ENCODE data around the gene HOXB5. TPM values are rescaled to one million over a fixed set of nuclear protein-coding genes. Genes with fewer than 3 reads are reported as not detected.

The HOXB5 gene
- total RNA-seq, 1 donor from 2014 or later: 0.59 TPM

- H3K27ac Mint-ChIP-seq (ENCODE audit: unreplicated experiment): no peak overlapping the region
- H3K27me3 Mint-ChIP-seq (ENCODE audit: unreplicated experiment): peaks cover 54% of the 10 kb centered on the region
- H3K4me3 Mint-ChIP-seq (ENCODE audit: unreplicated experiment): no peak overlapping the region
- no peak for TF ChIP-seq CTCF (IDR thresholded peaks at IDR 0.05; ENCODE audit: unreplicated experiment)
- peaks cover 40% of the 10 kb centered on the region for H3K4me1 Mint-ChIP-seq (ENCODE audit: unreplicated experiment)
- H3K36me3 Mint-ChIP-seq (ENCODE audit: low read depth, unreplicated experiment): no peaks in the 10 kb centered on the region
- no peak for DNase-seq (ENCODE audit: low spot score)
- H3K9me3 Mint-ChIP-seq (ENCODE audit: unreplicated experiment): no peaks in the 10 kb centered on the region
These were observed 11.9 kb upstream of the HOXB5 start for GRCh38 chr17:48605409-48605919.

- no peak within 1 kb of the TSS for H3K27ac Mint-ChIP-seq (ENCODE audit: unreplicated experiment)
These were observed 11.3 kb upstream of the HOXB5 start, which contains the start of gene HOXB6 for GRCh38 chr17:48604770-48605329. Gene HOXB6, minus strand, starts transcription at chr17:48604986. Its CDS starts 6,836 bp downstream, at chr17:48598150.

GRCh38 chr17:48603959-48604769, 10.6 kb upstream of the HOXB5 start:
- H3K4me1 Mint-ChIP-seq (ENCODE audit: unreplicated experiment): peaks cover 43% of the 10 kb centered on the region
- H3K36me3 Mint-ChIP-seq (ENCODE audit: low read depth, unreplicated experiment): no peaks in the 10 kb centered on the region
- H3K27ac Mint-ChIP-seq (ENCODE audit: unreplicated experiment): no peak overlapping the region
- no peak overlapping the region for H3K4me3 Mint-ChIP-seq (ENCODE audit: unreplicated experiment)
- no peak for TF ChIP-seq CTCF (IDR thresholded peaks at IDR 0.05; ENCODE audit: unreplicated experiment)
- H3K9me3 Mint-ChIP-seq (ENCODE audit: unreplicated experiment): no peaks in the 10 kb centered on the region
- DNase-seq (ENCODE audit: low spot score): no peak
- H3K27me3 Mint-ChIP-seq (ENCODE audit: unreplicated experiment): peaks cover 63% of the 10 kb centered on the region

More at GRCh38 chr17:48604770-48605329, 11.3 kb upstream of the HOXB5 start, which contains the start of gene HOXB6:
- no peak for DNase-seq (ENCODE audit: low spot score)
- no peak within 1 kb of the TSS for H3K4me3 Mint-ChIP-seq (ENCODE audit: unreplicated experiment)
- H3K9me3 Mint-ChIP-seq (ENCODE audit: unreplicated experiment): no peaks in the 10 kb centered on the region
- peaks cover 59% of the 10 kb centered on the region for H3K27me3 Mint-ChIP-seq (ENCODE audit: unreplicated experiment)
- peaks cover 42% of the 10 kb centered on the region for H3K4me1 Mint-ChIP-seq (ENCODE audit: unreplicated experiment)
- TF ChIP-seq CTCF (IDR thresholded peaks at IDR 0.05; ENCODE audit: unreplicated experiment): no peak
- H3K36me3 Mint-ChIP-seq (ENCODE audit: low read depth, unreplicated experiment): no peaks in the 10 kb centered on the region

GRCh38 chr17:48601539-48602425, 8.2 kb upstream of the HOXB5 start:
- Mint-ChIP-seq H3K27me3 (ENCODE audit: unreplicated experiment) (peaks cover 68% of the 10 kb centered on the region), H3K27ac (ENCODE audit: unreplicated experiment) (no peak overlapping the region), H3K36me3 (ENCODE audit: low read depth, unreplicated experiment) (no peaks in the 10 kb centered on the region), H3K4me3 (ENCODE audit: unreplicated experiment) (no peak overlapping the region), H3K9me3 (ENCODE audit: unreplicated experiment) (no peaks in the 10 kb centered on the region), H3K4me1 (ENCODE audit: unreplicated experiment) (peaks cover 47% of the 10 kb centered on the region)
- no peak for DNase-seq (ENCODE audit: low spot score)
- no peak for TF ChIP-seq CTCF (IDR thresholded peaks at IDR 0.05; ENCODE audit: unreplicated experiment)
